ENCODE results near the gene ZDHHC14.

GRCh38 chr6:157381631-157382621 lies 936 bp downstream of the ZDHHC14 start:
- no peak for TF ChIP-seq CTCF (IDR thresholded peaks at IDR 0.05)
- no peak for TF ChIP-seq POLR2A (IDR thresholded peaks at IDR 0.05)
